Right renal cortex interstitium (tissue), 3 donors: Measurements from ENCODE around the gene LMO1. TPM values are rescaled to one million over a fixed set of nuclear protein-coding genes. Genes with fewer than 3 reads are reported as not detected.

Experiments
- DNase-seq, 3 donors: peaks; one replicate each; pipeline ENCODE4 v3.0.0-alpha.2; 2013; ENCODE audit warnings: low read depth in 3 of 3, low spot score in 2 of 3
- polyA plus RNA-seq, 3 donors: library from polyadenylated mRNA; unstranded; fragments of 120-200 nt; gene quantifications; one replicate each; pipeline ENCODE4 v1.2.1, GENCODE V29; 2013; ENCODE audit not compliant: insufficient read length in 3 of 3

LMO1 gene
- polyA plus RNA-seq, 3 donors, result 0.51 to 1.2 (median 0.74) TPM

DNA sequence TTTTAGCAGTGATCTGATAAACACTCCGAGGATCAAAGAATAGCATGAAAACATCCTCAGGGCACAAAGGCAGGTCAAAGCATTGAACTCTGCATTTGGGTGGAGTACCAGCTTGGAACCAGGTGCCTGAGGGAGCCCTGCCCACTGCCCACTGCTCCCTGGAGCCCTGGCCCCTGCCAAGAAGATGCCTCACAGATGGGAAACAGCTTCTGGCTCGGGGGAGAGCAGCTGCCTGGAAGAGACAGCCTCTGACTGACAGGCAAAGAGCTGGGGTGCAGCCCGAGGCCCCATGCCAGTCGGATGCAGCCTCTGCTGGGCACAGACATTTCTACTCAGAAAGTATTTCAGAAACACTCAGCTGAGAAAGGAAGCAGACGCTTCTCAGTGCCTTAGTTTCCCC lies 13.2 kb downstream of the LMO1 start:
- no peak for DNase-seq

DNA sequence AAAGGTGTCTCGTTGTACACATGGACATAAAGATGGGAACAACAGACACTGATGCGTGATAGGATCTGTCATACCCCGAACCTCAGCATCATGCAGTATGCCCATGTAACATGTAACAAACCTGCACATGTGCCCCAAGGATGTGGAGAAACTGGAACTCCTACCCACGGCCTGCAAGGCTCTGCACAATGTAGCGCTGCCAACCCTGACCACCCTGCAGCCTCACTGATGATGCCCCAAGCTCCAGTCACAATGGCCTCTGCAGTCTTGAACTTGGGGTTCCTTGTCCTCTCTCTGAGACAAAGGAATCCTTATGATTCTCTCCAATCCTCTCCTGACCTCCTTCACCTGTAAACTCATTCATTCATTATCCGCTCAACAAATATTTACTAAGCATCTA lies 14.2 kb downstream of the LMO1 start:
- DNase-seq, result no peak

DNA sequence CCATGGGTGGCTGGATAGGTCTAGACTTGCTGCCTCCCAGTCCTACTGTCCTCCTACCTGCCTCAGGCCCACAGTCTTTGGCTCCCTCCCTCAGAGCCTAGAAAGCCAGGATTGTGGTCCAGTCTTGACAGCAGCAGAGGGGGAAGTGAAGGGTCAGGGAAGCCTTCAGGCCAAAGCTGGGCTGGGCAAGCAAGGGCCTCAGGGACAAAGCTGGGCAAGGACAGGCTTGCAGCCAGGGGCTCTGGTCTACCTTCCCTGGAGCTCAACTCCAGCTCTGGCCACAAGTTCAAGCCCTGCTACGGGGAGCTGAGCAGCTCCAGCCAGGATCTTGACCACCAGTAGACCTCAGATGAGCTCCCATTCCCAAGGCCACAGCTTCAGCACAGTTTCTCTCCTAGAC lies 14.9 kb downstream of the LMO1 start:
- no peak for DNase-seq

DNA sequence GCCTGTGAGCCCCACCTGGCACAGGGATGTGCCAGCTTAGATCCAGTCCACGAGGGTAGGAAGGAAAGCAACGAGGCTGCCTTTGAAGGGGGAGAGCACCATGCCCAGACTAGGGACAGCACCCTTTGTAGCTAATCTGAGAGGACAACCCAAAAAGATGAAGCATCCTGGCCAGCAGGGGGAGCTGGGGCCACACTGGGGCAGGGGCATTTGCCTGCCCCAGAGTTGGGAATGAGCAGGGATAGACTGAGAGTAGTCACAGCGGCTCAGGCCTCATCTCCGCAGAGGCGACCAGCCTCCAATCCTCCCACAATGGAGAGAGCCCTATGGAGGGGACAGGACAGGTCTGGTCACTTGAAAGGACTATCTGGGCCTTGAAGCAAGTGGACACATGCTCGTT lies 16.4 kb downstream of the LMO1 start:
- no peak for DNase-seq

DNA sequence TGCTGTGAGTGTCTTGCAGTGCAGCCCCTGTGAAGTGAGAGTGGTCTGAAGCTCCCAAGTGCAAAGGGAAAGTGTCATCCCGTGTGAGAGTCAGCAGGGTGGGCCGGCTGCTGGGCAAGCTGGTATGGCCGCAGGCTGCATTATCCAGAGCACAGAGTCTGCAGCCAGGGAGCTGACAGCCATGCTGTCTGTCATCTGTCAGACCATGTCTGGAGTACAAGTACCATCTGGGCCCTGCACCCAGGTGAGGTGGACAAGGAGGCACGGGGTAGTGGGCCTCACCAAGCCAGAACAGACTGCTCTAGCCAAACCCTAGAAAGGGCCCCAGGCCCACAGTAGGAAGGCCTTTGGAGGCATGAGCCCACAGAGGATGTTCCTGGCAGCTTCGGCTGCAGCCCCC lies 20.2 kb downstream of the LMO1 start:
- DNase-seq, result no peak

DNA sequence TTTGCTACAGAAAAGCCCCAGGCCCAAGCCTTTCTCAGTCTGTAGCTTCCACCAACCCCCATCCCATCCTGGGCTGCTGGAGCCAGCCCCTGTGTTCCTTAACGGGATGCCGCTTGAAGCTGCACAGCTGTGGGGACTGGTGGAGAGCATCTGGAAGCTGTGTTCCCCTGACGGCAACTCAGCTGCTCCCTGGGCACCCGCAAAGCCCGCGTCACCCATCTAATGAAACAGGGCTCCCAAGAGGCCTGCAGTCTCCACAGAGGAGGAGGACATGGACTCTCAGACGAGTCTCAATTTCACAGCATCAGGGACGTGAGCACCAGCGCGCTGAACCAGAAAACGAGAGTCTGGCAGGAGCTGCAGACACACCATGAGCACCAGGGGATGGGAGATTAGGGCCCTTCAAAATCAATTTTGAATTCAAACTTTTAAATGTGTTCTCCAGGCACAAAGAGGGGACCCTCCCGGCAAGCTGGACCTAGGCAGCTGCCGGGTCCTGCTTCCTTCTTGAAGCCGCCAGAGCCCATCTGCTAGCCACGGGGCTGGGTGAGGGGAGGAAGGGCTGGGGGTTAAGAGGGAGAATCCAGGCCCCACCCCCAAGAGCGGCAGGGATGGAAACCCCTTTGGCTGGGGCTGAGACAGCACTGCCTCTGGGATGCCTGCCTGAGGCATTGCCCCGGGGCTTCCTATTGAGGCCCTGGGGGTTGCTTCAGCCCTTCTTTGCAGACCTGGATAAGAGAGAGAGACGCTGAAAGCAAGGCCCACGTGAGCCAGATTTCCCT lies 21.0 kb downstream of the LMO1 start:
- DNase-seq, result no peak

DNA sequence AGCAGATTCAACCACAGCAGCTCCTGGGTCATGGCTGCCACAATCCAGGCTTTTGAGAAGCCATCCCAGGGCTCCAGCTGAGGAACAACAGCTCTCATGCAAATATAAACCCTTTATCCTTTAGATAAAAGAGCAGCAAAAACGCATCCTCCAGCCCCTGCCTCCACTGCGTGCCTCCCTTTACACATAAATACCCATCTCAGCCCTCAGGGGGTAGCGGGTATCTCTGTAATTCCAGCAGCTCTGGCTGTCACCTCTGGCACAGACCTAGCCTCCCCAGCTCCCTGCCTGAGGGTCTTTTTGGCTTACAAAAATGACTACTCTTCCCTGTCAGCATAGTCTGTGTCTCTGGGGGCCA lies 21.6 kb downstream of the LMO1 start:
- no peak for DNase-seq

DNA sequence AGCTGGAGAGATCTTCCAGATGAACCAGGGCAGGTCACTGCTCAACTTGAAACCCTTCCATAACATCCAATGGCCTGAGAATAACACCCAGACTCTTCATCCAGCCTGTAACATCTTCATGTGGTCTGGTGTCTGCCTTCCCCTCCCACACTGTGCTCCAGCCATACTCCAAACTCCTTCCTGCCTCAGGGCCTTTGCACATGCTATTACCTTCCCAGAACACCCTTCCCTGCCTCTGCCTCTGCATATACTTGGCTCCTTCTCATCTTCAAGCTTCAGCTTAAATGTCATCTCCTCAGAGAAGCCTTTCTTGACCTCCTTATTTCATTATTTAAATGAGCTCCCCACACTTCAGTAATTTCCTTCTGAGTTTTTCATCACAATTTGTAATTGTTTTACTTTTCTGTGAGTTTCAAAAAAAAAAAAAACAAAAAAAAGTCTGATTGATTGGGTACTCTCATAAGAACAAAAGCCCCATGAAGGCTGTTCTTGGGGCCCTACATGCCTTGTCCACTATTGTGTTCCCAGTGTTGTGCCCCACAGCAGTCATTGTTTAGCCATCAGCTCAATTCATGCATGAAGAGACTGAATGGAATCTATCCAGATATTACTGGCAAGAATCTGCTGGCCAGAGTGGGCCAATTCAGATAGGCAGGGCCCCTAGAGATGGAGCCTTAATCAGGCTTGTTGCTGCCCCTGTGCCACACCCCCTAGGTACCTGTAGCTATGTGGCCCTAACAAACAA lies 22.1 kb downstream of the LMO1 start:
- DNase-seq, result no peak

DNA sequence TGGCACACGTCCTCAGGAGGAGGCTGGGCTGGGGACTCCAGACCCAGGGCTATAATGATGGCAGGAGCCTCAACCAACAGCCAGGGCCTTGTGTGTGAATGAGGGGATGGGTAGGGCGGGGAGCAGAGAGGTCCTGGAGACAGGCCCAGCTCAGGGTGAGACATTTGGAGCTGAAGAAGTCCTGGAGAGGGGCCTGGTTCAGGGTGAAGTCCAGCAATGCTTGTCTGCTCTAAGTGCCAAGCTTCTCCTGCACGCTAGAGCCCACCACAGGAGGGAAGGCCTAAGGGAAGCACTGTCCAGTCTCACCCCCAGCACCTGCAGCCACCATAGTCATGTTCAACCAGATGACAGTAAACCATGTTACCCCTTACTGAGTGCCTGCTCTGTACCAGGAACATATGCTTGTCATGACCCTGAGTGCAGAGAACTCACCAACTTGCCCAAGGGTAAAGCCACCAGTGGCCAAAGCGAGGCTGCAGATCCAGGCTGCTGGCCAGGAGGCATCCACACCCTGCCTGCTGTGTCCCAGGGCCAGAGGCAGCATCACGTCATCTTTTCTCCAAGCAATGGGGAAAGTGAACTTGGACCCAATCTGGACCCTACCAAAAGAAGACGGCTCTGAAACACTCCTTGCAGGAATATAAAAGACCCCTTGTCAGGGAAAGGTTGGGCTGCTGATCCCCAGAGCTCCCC lies 24.0 kb downstream of the LMO1 start:
- no peak for DNase-seq

DNA sequence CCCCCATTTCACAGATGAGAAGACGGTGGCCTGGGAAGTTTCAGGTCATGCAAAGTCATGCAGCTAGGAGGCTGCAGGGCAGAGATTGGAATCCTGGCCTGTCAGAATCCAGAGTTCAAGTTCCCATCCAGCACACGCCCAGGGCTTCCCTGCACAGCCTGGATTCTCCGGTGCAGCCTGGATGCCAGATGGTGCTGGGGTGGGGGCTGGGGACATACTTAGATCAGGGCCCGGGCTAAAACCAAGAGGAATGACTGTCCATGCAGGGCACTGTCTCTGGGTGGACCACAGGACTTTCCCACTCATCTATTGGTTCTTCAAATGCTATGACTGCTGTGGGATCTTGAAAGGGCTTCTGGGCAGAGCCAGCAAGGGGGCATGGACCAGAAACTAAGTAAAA lies 24.6 kb downstream of the LMO1 start:
- DNase-seq, result no peak

DNA sequence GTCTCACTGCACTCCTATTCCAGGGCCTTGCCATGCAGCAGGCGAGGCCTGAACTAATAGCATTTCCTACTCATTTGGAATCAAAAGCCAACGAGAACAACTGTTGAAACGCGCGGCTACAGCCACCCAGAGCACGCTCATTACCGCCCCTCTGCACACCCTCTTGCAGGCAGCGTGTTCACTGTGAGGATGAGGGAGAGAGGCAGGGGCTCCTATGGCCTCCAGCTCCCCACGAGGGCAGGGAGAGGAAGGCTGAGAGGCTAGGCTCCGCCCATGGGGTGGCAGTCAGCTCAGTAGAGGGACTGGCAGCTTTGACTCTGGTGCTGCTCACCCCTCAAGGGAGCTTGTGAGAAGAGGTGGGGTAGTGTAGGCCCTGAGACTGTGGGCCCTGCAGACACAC lies 26.2 kb downstream of the LMO1 start:
- no peak for DNase-seq

DNA sequence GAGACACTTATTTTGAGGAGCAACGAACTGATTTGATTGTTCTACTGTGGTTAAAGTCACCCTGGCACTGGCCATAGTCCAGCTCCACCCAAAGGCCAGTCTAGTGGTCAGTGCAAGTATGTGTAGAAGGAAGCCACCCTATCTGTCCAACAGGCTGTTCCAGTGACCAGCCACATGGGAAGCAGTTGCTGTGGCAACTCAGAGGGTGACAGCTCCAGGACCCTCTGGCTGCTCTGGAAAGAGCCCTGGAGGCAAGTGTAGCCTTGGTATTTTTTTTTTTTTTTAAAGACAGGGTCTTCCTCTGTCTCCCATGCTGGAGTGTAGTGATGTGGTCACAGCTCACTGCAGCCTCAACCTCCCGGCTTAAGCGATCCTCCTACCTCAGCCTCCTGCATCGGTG lies 27.8 kb downstream of the LMO1 start:
- DNase-seq, result no peak

DNA sequence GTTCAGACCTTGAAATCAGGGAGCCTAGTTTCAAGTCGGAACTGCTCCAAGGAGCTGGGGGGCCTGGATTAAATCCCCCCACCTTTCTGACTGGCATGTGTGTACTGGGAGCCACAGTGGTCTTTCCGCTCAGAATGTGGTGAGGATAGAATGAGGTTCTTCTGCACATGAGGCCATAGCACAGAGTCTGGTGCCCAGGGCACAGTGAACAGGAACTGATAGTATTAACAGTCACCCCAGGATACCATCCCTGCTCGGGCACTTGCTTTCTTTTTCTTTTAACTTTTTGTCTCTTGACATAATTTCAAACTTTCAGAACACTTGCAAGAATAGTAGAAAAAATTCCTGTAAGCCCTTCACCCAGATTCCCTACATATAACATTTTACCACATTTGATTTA lies 28.8 kb downstream of the LMO1 start:
- DNase-seq, result no peak

DNA sequence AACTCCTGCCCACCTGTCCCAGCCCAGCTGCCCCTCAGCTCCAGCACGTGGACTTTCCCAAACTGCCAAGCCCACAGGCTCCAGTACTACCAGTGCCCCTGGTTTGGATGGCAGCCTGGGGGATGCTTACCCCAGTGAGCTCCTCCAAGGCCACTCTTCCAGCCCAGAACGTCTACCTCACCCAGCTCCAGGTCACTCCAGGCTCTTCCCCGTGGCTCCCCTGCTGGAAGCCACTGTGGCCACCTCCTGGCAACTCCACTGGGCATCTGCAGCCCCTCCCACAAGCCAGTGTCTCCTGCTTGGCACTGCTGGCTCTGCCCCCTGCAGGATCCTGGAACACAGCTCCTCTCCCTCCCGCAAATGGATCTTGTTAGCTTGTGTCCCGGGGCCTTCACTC lies 29.3 kb downstream of the LMO1 start:
- no peak for DNase-seq

DNA sequence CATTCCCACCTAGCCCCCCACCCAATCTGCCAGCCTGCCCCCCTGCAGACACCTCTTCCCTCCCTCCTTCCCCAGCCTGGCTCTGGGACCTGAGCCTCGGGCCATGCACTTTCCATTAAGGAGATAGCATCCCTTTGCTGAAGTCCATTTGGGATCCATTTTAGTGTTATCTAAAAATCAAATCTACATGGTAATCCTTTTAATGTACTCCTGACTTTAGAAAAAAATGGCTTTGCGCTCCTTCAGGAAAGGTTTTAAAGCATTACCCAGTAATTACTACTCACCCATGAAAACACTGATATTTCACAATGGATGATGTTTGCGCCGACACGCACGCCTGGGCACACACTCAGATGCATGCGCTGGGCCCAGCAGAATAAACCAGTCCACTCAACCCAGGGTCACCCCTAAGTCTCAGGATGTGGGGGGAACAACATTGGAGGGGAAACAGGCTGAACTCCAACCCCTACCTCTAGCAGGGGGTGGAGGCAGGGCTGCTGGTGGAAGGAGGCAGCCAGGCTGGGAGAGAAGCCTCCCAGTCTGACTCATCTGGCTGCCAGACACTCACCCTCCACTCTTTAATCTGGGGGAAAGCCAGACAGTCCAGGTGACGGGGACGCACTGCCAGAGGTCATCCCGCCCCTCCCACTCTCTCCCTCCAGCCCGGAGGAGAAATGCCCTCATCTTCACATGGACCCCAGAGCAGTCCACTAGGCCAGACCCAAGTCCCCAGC lies 29.8 kb downstream of the LMO1 start:
- no peak for DNase-seq

DNA sequence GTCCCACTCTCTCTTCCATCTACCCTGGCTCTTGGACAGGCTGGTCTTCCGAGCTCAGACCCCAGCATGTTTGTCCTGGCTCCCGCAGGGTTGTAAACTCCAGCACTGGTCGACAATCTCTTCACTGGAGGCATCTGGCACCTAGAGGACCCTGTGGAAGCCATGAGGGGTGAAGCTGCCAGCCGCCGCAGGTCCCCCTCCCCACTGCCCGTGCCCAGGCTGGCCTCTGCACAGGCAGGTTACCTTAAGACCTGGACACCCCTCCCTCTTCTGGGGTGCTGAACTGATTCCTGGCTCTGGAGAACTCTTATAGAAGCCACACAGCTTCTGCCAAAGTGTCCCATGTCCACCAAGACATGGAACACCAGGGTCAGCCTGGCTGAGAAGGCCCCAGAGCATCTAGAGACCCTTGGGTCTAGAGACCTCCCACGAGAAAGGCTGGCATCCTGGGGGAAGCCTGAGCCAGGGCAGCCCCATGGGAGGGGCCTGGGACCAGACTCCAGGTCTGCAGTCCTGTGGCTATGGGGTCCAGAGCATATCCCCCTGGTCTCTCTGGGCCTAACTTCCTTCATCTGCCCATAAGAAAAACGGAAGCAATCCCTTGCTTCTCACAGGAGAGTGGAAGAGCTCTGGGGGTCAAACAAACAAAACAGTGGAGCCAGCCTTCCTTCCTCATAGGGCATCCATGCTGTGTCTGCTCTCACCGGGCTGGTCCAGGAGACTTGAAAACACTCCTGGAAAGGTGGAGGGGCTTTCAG lies 30.6 kb downstream of the LMO1 start:
- DNase-seq, result no peak

DNA sequence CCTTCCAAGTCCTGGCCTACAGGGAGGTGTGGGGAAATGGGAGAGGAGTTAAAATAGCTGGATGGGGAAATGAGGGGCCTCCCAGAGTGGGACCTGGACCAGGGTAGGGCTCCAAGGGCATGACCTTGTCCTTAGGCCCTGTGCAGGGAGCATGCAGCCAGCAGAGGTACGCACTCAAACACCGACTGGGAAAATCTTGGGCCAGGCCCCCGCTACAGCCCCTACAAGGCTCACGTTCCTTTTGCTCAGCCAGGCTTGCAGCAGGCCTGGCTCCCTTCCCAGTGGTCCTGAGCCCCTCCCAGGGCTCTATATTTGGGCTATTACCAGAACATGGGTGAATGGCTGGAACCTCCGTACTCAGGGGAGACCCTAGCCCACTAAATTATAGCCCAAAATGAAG lies 31.3 kb downstream of the LMO1 start:
- DNase-seq, result no peak

DNA sequence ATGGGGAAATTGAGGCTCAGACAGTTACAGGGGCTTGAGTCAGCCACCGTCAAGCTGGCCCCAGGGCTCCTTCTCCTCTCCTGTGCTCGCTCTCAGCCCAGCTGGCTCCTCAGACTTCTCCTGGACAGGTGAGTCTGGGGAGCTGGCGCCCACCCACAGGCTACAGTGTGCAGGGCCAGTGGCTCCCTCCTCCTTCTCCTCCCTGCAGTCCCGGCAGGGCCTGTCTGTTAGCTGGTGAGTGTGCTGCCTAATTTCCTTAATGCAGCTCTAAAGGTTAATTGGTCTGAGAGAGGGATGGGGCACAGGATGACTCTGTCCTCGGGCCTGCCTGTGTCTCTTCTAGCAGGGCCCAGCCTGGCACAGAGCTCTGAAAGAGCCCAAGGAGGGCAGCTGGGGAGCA lies 31.7 kb downstream of the LMO1 start:
- DNase-seq, result no peak

DNA sequence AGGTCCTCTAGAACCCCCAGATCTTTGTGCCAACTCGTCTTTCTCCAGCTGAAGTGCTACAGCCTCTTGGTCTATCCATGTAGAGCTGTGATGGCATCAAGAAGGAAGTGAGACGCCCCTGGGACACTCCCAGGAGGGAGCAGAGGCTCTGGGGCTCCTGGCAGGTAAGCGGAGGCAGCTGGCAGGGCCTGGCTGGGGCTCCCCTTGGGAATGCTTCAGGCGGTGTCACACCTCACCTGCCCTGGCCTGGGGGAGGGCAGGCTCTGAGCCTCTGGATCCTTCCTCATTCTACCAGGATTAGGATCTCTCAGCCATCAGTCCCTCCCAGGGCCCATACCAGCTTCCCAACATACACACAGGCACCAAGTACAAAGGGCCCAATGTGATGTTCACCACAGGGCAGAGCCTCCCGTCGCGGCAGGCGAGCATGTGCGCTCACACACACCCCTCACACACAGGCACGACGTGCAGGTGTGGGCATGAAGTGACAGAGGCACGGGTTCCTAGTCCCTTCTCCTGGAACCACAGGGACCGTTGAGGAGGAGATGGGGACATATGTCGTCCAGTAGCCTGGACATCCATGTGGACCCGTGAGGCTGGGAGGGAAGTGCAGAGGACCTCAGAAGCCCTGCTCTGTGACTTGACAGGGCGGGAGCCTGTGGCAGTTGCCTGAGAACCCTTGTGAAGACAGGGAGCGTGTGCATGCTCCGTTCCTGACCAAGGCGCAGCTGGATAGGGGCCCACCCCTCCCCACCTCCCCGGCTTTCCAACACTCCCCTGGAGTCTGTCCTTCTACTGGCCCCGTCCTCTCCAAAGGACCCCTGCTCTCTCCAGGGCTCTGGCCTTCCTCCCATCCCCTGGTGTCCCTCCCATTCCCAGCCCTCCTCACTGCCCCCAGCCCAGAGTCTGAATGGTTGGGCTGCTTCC lies 32.5 kb downstream of the LMO1 start:
- no peak for DNase-seq
